Activated naive CD8-positive, alpha-beta T cell treated with anti-CD3 and anti-CD28 coated beads for 36 hours (primary cell): Measurements from ENCODE around the gene FRMD5. TPM values are rescaled to one million over a fixed set of nuclear protein-coding genes. Genes with fewer than 3 reads are reported as not detected.
"Not testable (repeated sequence)": the region's sequence is repeated elsewhere in the genome, so short reads cannot be mapped to it uniquely, and the experiment has no call there.

Experiments
- DNase-seq: peaks from one replicate; pipeline ENCODE4 v3.0.0; 2021
- H3K27ac Mint-ChIP-seq: one replicate; pipeline ENCODE4 v1.8.0; 2022; ENCODE audit warnings: mild to moderate bottlenecking, moderate library complexity, mixed read lengths
- H3K27me3 Mint-ChIP-seq: one replicate; pipeline ENCODE4 v1.8.0; 2022; ENCODE audit warnings: mild to moderate bottlenecking, mixed read lengths
- H3K36me3 Mint-ChIP-seq: one replicate; pipeline ENCODE4 v1.8.0; 2021; ENCODE audit warnings: mild to moderate bottlenecking, mixed read lengths
- H3K4me1 Mint-ChIP-seq: one replicate; pipeline ENCODE4 v1.8.0; 2021; ENCODE audit warnings: mixed read lengths
- H3K4me3 Mint-ChIP-seq: one replicate; pipeline ENCODE4 v1.8.0; 2022; ENCODE audit warnings: mild to moderate bottlenecking, moderate library complexity, mixed read lengths
- H3K9me3 Mint-ChIP-seq: one replicate; pipeline ENCODE4 v1.8.0; 2022; ENCODE audit warnings: mixed read lengths
- total RNA-seq, 2 experiments: library from RNA; stranded (reverse); gene quantifications; one replicate each; pipeline ENCODE4 v1.2.3, GENCODE V29; 2021

Gene FRMD5
- total RNA-seq, 2 experiments from 2014 or later, result 0.42 to 0.56 TPM

DNA sequence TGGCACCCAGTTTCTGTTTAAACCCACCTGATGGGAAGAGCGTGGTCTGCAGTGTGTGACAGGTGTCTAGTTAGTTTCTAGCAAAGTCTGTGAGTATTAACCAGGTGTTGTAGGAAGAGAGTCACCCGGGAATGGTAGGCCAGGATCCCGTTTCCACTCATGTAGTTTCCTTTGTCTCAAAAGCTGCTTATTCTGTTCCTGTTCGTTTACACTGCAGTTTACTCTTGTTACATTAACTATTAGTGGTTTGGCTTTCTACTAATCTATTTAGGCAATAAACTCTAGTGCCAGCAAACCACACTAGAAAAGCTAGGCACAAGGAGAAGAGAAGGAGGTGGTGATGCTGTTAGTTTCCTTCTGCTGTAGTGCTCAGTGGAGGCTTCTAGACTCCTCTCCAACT, 335.5 kb downstream of the FRMD5 start:
- Mint-ChIP-seq H3K4me3 (no peak overlapping the region), H3K27ac (no peak overlapping the region), H3K4me1 (no peaks in the 10 kb centered on the region), H3K27me3 (no peaks in the 10 kb centered on the region), H3K9me3 (no peaks in the 10 kb centered on the region), H3K36me3 (peaks cover 29% of the 10 kb centered on the region)
- no peak for DNase-seq

DNA sequence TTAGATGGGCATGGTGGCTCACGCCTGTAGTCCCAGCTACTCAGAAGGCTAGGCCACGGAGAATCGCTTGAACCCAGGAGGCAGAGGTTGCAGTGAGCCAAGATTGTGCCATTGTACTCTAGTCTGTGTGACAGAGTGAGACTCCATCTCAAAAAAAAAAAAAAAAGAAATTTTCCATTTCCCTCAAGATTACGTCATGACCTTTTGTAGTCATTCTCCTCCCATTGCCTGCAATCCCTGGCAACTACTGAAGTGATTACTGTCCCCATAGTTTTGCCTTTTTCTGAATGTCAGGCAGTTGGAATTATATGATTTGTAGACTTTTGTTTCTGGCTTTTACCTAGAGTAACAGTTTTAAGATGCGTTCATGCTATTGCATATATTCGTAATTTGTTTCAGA, 340.3 kb downstream of the FRMD5 start:
- Mint-ChIP-seq H3K9me3 (no peaks in the 10 kb centered on the region), H3K27me3 (no peaks in the 10 kb centered on the region), H3K4me3 (no peak overlapping the region), H3K27ac (no peak overlapping the region), H3K4me1 (no peaks in the 10 kb centered on the region), H3K36me3 (peaks cover 49% of the 10 kb centered on the region)
- DNase-seq, result no peak

DNA sequence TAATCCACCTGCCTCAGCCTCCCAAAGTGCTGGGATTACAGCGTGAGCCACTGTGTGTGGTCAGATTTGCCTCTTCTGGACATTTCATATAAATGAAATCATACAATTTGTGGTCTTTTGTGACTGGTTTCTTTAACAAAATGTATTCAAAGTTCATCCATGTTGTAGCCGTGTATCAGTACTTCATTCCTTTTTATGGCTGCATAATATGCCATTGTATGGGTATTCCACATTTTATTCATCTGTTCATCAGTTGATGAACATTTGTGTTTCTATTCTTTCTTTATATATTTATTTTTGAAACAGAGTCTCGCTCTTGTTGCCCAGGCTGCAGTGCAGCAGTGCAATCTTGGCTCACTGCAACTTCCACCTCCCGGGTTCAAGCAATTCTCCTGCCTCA, 342.5 kb downstream of the FRMD5 start:
- no peak overlapping the region for H3K27ac Mint-ChIP-seq
- DNase-seq, result no peak
- H3K9me3 Mint-ChIP-seq, result no peaks in the 10 kb centered on the region
- no peaks in the 10 kb centered on the region for H3K4me1 Mint-ChIP-seq
- no peaks in the 10 kb centered on the region for H3K27me3 Mint-ChIP-seq
- no peak overlapping the region for H3K4me3 Mint-ChIP-seq
- peaks cover 48% of the 10 kb centered on the region for H3K36me3 Mint-ChIP-seq

DNA sequence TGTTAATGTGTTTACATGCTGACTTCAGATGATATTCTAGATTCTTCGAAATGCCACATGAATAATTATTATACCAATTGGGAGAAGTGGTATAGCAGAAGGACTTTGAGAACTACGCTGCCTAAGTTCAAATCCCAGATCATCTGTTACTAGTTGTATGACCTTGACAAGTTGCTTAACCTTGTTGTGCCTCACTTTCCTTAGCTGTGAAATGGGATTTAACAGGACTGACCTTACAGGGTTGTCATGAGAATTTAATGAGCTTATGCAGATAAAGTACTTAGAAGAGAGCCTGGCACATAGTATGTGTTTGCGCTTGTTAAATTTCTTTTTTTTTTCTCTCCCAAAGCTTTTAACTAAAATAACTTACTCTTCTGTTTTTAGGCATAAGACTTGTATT, 343.8 kb downstream of the FRMD5 start:
- Mint-ChIP-seq H3K27me3 (no peaks in the 10 kb centered on the region), H3K27ac (no peak overlapping the region), H3K36me3 (peaks cover 42% of the 10 kb centered on the region), H3K4me3 (no peak overlapping the region), H3K9me3 (no peaks in the 10 kb centered on the region), H3K4me1 (no peaks in the 10 kb centered on the region)
- DNase-seq, result no peak

DNA sequence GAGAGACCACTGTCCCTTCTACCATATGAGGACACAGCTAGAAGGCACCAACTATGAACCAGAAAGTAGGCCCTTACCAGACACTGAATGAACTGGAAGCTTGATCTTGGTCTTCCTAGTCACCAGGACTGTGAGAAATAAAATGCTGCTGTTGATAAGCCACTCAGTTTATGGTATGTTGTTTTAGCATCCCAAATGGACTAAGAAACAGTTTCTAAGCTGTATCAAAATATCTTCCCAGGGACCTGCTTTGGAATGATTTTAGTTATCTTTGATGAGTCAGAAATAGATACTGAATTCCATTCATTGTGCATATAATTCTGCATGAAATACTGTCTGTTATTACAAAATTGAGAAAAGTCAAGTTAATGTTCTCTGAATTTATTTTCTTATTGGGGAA, 349.6 kb downstream of the FRMD5 start:
- Mint-ChIP-seq H3K36me3 (peaks cover 27% of the 10 kb centered on the region), H3K27me3 (no peaks in the 10 kb centered on the region), H3K27ac (no peak overlapping the region), H3K9me3 (no peaks in the 10 kb centered on the region), H3K4me3 (no peak overlapping the region), H3K4me1 (no peaks in the 10 kb centered on the region)
- no peak for DNase-seq

DNA sequence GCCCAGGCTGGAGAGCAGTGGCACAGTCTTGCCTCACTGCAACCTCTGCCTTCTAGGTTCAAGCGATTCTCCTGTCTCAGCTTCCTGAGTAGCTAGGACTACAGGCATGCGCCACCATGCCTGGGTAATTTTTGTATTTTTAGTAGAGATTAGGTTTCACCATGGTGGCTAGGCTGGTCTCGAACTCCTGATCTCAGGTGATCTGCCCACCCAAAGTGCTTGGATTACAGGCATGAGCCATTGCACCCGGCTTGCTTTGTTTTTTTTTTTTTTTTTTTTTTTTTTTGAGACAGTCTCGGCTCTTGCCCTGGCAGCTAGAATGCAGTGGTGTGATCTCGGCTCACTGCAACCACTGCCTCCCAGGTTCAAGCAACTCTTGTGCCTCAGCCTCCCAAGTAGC, 362.6 kb downstream of the FRMD5 start:
- H3K4me3 Mint-ChIP-seq, H3K27me3 Mint-ChIP-seq, H3K9me3 Mint-ChIP-seq, DNase-seq, H3K27ac Mint-ChIP-seq: not testable (repeated sequence)
- H3K36me3 Mint-ChIP-seq, result peaks cover 51% of the 10 kb centered on the region
- H3K4me1 Mint-ChIP-seq, result peaks cover 22% of the 10 kb centered on the region

DNA sequence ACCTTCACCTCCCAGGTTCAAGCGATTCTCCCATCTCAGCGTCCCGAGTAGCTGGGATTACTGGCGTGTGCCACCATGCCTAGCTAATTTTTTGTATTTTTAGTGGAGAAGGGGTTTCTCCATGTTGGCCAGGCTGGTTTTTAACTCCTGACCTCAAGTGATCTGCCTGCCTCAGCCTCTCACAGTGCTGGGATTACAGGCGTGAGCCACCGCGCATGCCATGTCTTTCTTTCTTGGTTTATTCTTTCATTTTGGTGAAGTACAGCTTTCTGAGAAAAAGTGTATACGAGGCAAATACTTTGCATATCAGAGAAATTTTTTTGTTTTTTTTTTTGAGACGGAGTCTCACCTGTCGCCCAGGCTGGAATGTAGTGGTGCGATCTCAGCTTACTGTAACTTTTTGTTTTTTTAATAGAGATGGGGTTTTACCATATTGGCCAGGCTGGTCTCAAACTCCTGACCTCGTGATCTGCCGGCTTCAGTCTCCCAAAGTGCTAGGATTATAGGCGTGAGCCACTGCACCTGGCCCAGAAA, 363.5 kb downstream of the FRMD5 start:
- H3K27me3 Mint-ChIP-seq, H3K27ac Mint-ChIP-seq, DNase-seq, H3K4me3 Mint-ChIP-seq, H3K9me3 Mint-ChIP-seq: not testable (repeated sequence)
- peaks cover 24% of the 10 kb centered on the region for H3K4me1 Mint-ChIP-seq
- peaks cover 55% of the 10 kb centered on the region for H3K36me3 Mint-ChIP-seq

DNA sequence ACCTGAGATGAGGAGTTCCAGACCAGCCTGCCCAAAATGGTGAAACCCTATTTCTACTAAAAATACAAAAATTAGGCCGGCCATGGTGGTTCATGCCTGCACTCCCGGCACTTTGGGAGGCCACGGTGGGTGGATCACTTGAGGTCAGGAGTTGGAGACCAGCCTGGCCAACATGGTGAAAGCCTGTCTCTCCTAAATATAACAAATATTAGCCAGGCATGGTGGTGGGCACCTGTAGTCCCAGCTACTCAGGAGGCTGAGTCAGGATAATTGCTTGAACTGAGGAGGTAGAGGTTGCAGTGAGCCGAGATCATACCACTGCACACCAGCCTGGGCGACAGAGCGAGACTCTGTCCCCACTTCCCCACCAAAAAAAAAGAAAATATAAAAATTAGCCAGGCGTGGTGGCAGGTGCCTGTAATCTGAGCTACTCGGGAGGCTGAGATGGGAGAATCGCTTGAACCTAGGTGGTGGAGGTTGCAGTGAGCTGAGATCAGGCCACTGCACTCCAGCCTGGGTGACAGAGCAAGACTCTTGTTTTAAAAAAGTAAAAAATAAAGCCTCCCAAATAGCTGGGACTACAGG, 364.3 kb downstream of the FRMD5 start:
- not testable (repeated sequence) for H3K27me3 Mint-ChIP-seq, H3K9me3 Mint-ChIP-seq, DNase-seq, H3K27ac Mint-ChIP-seq, H3K4me3 Mint-ChIP-seq
- peaks cover 59% of the 10 kb centered on the region for H3K36me3 Mint-ChIP-seq
- H3K4me1 Mint-ChIP-seq, result peaks cover 28% of the 10 kb centered on the region

DNA sequence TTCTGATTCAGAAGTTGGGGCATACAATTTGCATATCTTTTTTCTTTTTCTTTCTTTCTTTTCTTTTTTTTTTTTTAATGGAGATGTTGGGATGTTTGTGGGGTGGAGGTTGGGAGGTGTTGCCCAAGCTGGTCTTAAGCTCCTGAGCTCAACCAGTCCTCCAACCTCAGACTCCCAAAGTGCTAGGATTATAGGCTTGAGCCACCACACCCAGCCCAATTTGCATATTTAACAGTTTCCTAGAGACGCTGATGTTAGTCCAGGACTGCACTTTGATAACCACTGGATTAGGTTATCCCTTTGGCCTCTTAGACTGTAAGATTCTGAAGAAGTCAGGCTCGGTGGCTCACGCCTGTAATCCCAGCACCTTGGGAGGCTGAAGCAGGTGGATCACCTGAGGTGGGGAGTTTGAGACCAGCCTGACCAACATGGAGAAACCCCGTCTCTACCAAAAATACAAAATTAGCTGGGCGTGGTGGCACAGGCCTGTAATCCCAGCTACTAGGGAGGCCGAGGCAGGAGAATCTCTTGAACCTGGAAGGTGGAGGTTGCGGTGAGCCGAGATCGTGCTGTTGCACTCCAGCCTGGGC, 365.0 kb downstream of the FRMD5 start:
- H3K9me3 Mint-ChIP-seq, H3K27me3 Mint-ChIP-seq, H3K4me3 Mint-ChIP-seq, H3K27ac Mint-ChIP-seq, DNase-seq: not testable (repeated sequence)
- peaks cover 56% of the 10 kb centered on the region for H3K36me3 Mint-ChIP-seq
- H3K4me1 Mint-ChIP-seq, result peaks cover 32% of the 10 kb centered on the region

DNA sequence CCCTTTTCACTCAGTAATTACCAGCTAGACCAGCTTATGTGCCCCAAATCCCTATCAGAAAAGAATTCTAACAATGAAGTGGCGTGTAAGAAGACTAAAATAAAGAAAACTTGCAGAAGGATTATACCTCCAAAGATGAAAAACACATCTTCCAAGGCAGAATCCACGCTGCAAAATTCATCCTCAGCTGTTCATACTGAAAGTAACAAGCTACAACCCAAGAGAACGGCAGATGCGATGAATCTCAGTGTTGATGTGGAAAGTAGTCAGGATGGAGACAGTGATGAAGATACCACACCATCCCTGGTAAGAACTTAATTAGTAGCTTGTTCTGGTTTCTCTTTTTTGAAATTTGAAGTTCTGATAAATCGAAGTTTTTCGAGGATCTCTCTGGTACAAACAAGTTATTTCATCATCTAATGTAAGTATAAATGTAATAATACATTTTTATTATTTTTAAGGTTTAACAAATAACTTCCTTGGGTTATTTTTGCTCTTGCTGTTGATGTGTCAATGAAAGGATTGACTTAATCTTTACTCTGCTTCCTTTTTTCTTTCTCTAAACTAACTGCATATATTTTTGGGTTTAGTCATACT, 366.9 kb downstream of the FRMD5 start:
- peak; percentile 24 for DNase-seq
- Mint-ChIP-seq H3K4me3 (peak overlapping the region; percentile 88), H3K27ac (peak overlapping the region; percentile 96), H3K9me3 (peaks cover 3% of the 10 kb centered on the region), H3K36me3 (peaks cover 61% of the 10 kb centered on the region), H3K27me3 (no peaks in the 10 kb centered on the region), H3K4me1 (peaks cover 40% of the 10 kb centered on the region)

DNA sequence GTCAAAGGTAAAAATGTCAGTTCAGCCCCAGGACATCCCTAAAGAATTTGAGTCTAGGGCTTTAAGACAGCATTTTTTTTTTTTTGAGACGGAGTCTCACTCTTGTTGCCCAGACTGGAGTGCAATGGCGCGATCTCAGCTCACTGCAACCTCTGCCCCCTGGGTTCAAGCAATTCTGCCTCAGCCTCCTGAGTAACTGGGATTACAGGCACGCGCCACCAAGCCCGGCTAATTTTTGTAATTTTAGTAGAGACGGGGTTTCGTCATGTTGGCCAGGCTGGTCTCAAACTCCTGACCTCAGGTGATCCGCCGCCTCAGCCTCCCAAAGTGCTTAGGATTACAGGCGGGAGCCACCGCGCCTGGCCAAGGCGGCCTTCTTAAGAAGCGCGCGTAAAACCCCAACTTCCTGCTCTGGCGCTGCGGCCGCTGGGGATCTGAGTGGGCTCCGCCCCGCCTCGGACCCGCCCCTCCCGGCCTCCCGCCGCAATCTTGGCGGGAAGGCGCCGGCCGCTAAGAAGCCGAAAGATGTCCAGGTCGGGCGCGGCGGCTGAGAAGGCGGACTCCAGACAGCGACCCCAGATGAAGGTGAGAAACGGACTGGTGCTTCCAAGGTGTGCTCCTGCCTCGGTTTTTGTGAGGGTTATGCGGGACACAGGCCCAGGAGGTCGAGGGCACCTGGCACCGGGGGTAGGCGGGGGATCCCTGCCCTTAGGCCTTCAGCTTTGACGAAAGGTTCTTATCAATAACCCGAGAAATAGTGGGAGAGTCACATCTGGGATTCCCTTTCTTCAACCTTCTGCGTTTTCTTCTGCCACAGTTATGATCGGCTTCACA, 368.3 kb downstream of the FRMD5 start, which contains the start of gene WDR76:
Gene WDR76, plus strand, starts transcription at position 495 of the 834 bp plus-strand sequence. Its CDS starts 31 bp downstream, at position 526.
- H3K27me3 Mint-ChIP-seq, result no peaks in the 10 kb centered on the region
- peak; percentile 87 for DNase-seq
- H3K9me3 Mint-ChIP-seq, result peaks cover 3% of the 10 kb centered on the region
- peak within 1 kb of the TSS; percentile 96 for H3K27ac Mint-ChIP-seq
- peaks cover 44% of the 10 kb centered on the region for H3K4me1 Mint-ChIP-seq
- H3K36me3 Mint-ChIP-seq, result peaks cover 55% of the 10 kb centered on the region
- peak within 1 kb of the TSS; percentile 88 for H3K4me3 Mint-ChIP-seq

DNA sequence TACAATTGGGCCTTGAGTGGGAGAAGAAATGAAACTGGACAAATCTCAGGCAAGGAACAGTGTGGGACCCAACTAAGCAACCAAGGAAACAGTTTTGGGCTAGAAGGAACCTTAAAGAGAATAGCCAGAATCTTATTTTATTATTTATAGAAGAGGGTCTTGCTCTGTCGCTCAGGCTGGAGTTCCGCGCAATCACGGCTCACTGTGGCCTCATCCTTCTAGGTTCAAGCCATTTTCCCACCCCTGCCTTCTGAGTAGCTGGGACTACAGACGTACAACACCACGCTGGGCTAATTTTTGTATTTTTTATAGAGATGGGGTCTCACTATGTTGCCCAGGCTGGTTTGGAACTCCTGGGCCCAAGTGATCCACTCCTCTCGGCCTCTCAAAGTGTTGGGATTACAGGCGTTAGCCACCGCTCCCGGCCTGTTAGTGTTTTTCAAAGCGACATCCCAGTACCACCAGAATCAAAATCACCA, 369.0 kb downstream of the FRMD5 start:
- peak overlapping the region; percentile 96 for H3K27ac Mint-ChIP-seq
- no peaks in the 10 kb centered on the region for H3K27me3 Mint-ChIP-seq
- H3K9me3 Mint-ChIP-seq, result peaks cover 3% of the 10 kb centered on the region
- no peak for DNase-seq
- H3K36me3 Mint-ChIP-seq, result peaks cover 53% of the 10 kb centered on the region
- H3K4me1 Mint-ChIP-seq, result peaks cover 48% of the 10 kb centered on the region
- peak overlapping the region; percentile 88 for H3K4me3 Mint-ChIP-seq

DNA sequence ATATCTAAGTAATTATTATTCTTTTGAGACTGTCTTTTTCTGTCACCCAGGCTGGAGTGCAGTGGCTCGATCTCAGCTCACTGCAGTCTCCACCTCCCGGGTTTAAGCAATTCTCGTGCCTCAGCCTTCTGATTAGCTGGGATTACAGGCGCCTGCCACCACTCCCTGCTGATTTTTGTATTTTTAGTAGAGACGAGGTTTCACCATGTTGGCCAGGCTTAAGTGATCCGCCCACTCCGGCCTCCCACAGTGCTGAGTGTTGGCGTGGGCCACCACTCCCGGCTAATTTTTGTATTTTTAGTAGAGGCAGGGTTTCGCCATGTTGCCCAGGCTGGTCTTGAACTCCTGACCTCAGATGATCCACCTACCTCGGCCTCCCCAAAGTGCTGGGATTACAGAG, 369.8 kb downstream of the FRMD5 start:
- peak overlapping the region; percentile 22 for H3K4me3 Mint-ChIP-seq
- peaks cover 50% of the 10 kb centered on the region for H3K4me1 Mint-ChIP-seq
- H3K27ac Mint-ChIP-seq, result peak overlapping the region; percentile 98
- not testable (repeated sequence) for DNase-seq, H3K9me3 Mint-ChIP-seq, H3K27me3 Mint-ChIP-seq
- H3K36me3 Mint-ChIP-seq, result peaks cover 52% of the 10 kb centered on the region

DNA sequence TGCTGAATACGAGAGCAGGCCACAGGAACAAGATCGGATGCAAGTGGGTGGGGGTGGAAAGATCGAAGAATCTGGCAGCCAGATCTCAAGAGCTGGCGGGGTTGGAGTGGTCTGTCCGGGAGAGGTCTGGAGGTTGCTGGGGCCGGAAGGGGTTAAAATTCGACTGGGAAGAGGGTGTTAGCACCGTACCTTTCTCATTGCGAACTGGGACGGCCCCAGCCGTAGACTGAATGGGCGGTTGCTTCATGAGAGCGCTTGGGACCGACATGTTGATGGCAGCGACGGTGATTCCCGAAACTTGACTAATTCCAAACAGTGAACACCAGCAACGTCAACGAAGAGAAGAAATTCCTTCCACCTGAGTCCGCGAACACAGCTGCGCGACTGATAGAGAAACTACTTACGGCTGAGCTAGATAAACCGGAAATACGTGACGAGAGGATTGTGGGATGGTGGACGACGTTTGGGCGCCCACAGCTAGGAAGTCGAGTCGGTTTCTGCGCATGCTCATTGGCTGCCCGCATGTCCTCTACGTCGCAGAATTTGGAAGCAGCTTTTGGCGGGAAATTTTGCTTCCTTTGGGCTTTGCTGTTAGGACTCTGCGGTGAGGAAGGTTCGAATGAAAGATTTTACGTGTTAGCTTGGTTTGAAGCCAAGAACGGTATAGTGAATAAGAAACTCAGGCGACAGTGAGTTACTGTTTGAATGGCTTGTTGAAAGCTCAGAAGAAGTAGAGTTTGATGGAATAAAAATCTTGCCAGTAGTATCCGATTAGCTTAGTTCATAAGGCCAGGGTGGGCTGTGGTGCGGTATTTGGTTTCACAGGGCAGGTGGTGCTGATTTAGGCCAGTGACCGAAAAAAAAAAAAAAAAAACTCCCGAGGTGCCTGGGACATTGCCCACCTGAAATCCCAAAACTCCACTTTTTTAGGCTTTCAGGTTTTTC, 370.5 kb downstream of the FRMD5 start, which contains the start of gene MFAP1:
Gene MFAP1, minus strand, starts transcription at position 389 of the 945 bp plus-strand sequence. Its CDS starts 121 bp downstream, at position 268.
- peak within 1 kb of the TSS; percentile 100 for H3K4me3 Mint-ChIP-seq
- DNase-seq, result peak; percentile 88
- peak within 1 kb of the TSS; percentile 98 for H3K27ac Mint-ChIP-seq
- peaks cover 3% of the 10 kb centered on the region for H3K9me3 Mint-ChIP-seq
- H3K27me3 Mint-ChIP-seq, result no peaks in the 10 kb centered on the region
- H3K36me3 Mint-ChIP-seq, result peaks cover 48% of the 10 kb centered on the region
- peaks cover 47% of the 10 kb centered on the region for H3K4me1 Mint-ChIP-seq
